Heart left ventricle (tissue), 16 donors: ENCODE results near the gene TUSC7. TPM values are rescaled to one million over a fixed set of nuclear protein-coding genes. Genes with fewer than 3 reads are reported as not detected.

Source experiments
- ATAC-seq, 4 donors: fragments of 200-7000 bp; cut with Tn5 transposase; one replicate each; pipeline ENCODE4 v1.9.1; 2020 to 2022; ENCODE audit warnings: moderate library complexity in 4 of 4, mild to moderate bottlenecking in 3 of 4, moderate number of reproducible peaks in 1 of 4
- DNase-seq, 5 donors: peaks; one replicate each; pipeline ENCODE4 v3.0.0-alpha.2; 2020
- H3K27ac ChIP-seq, 12 donors: fragments of 200-600 bp; sonication (generic) in 4 of 12; one replicate each; pipeline versions ENCODE4 v1.5.0 to v1.8.0; 2016 to 2022; ENCODE audit warnings: mild to moderate bottlenecking in 2 of 12
- H3K27me3 ChIP-seq, 9 donors: fragments of 200-600 bp; sonication (generic) in 2 of 9; one replicate each; pipeline versions ENCODE4 v1.5.1 to v1.8.0; 2016 to 2022; ENCODE audit warnings: mild to moderate bottlenecking in 3 of 9
- H3K36me3 ChIP-seq, 9 donors: fragments of 200-600 bp; sonication (generic) in 2 of 9; one replicate each; pipeline versions ENCODE4 v1.5.0 to v1.8.0; 2018 to 2022; ENCODE audit warnings: mild to moderate bottlenecking in 2 of 9
- H3K4me1 ChIP-seq, 12 donors: fragments of 200-600 bp; sonication (generic) in 4 of 12; one replicate each; pipeline versions ENCODE4 v1.5.0 to v1.8.0; 2016 to 2022; ENCODE audit warnings: mild to moderate bottlenecking in 3 of 12
- H3K4me3 ChIP-seq, 12 donors: fragments of 200-600 bp; sonication (generic) in 4 of 12; one replicate each; pipeline versions ENCODE4 v1.5.0 to v1.8.0; 2017 to 2022; ENCODE audit warnings: mild to moderate bottlenecking in 9 of 12, moderate library complexity in 4 of 12
- H3K9me3 ChIP-seq, 12 donors: fragments of 200-600 bp; sonication (generic) in 4 of 12; one replicate each; pipeline versions ENCODE4 v1.5.0 to v1.8.0; 2016 to 2022; ENCODE audit warnings: mild to moderate bottlenecking in 1 of 12
- CTCF ChIP-seq, 12 donors: fragments of 200-600 bp; sonication (generic) in 4 of 12; IDR thresholded peaks; one replicate each; pipeline versions ENCODE4 v1.5.0 to v1.8.0; 2018 to 2022; ENCODE audit warnings: antibody characterized with exemption in 12 of 12, mild to moderate bottlenecking in 5 of 12
- POLR2A ChIP-seq, 2 donors: fragments of 450-650 bp; IDR thresholded peaks; one replicate each; pipeline ENCODE4 v1.6.1; 2017; ENCODE audit warnings: antibody characterized with exemption in 2 of 2, mild to moderate bottlenecking in 2 of 2, moderate library complexity in 2 of 2
- WGBS, 4 donors: extraction: QIAGEN DNeasy Blood & Tissue Kit in 2 of 4; methylation state at CpG; one replicate each; pipeline versions ENCODE4 v1.1.5 to v1.1.7; 2013 to 2018; 5-methylcytosine and 5-hydroxymethylcytosine counted together
- intact Hi-C, 10 donors: fragments of 100-400 bp; cut with DNase I; formaldehyde crosslinking; loops; one replicate each; pipeline versions ENCODE4 v1.11.1 to v1.14.2; 2022
- polyA plus RNA-seq, 2 donors: library from polyadenylated mRNA; stranded (reverse); fragments of 200-250 nt; gene quantifications; one replicate each; pipeline ENCODE4 v1.2.3, GENCODE V29; 2013
- total RNA-seq, 9 donors: library from RNA; depleted of rRNA in 2 of 9; stranded (reverse); fragments of >200 nt in 2 of 9; fragmentation: NEBNext Ultra II Directional in 3 of 9; extraction: Animal tissue kit (Norgen Biotek cat#: 25700) in 3 of 9; gene quantifications; one replicate each; pipeline versions ENCODE4 v1.1.0 to v1.2.4, GENCODE V29; 2016 to 2023
- donor health status: ischemic (EF 13 %, LVEDD 7.1; RV severe dilation, severe dysfunction).
- donor health status: healthy with polysubstance abuse.
- donor health status: DM: no; HTN: yes; CAD: no.
- donor health status: DM: no; HTN: no; CAD: no.
- donor health status: ischemic (EF 25% LVEDD 6.9; RV normal size, moderate dysfunction).
- donor health status: ischemic (EF 25% LVEDD 5.7; RV mildly dilated, moderate dysfunction).
- donor health status: healthy.
- donor health status: DM: yes; HTN: yes; CAD: no.
- donor health status: ischemic (EF 35%, LVEDD 5.7; RV mildly dilated, moderate dysfunction).
- donor health status: nonischemic (EF 11% LVEDD 7.7; RV severe dilation, severe dysfunction).
- donor health status: DM: yes; HTN: yes; CAD: no.
- donor health status: PGD.
- donor health status: ischemic (EF 29% LVEDD 5.4; RV normal size, mild dysfunction).
- donor health status: nonischemic (EF 23%, LVEDD 6.1; RV moderate dilation, normal function).

Gene TUSC7
- total and polyA plus RNA-seq, 11 donors = not detected

DNA sequence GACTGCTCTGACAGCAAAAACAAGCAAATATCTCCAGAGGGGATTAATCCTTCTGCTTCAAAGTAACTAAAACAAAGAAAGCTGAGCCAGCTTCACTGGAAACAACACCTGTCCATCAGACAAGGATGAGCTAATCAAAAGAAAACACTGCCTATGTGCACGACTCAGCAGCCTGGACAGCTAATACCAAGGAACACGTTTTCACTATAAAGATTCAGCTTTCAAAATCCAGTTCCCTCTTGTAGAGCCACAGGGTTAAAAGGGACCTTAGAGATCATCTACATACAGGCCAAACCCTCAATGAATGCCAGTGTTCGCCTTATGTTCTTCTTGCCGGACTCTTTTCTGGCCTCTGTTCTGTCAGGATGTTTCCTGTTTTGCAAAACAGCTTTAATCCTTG, 6.9 kb downstream of the TUSC7 start:
- Histone ChIP-seq H3K4me3 (no peak overlapping the region), H3K36me3 (no peaks in the 10 kb centered on the region), H3K4me1 (no peaks in the 10 kb centered on the region), H3K27me3 (no peaks in the 10 kb centered on the region), H3K27ac (no peak overlapping the region), H3K9me3 (no peaks in the 10 kb centered on the region)
- no peak for DNase-seq
- TF ChIP-seq CTCF (IDR thresholded peaks at IDR 0.05) = no peak
- no peak for TF ChIP-seq POLR2A (IDR thresholded peaks at IDR 0.05)
- intact Hi-C loops = no loop called here
- ATAC-seq = no peak
- 39 to 53% (median 45%) methylated on average over 4 of the region's 4 CpGs for WGBS, 4 donors

- Histone ChIP-seq H3K27me3 (no peaks in the 10 kb centered on the region), H3K9me3 (no peaks in the 10 kb centered on the region), H3K36me3 (no peaks in the 10 kb centered on the region), H3K4me1 (no peaks in the 10 kb centered on the region), H3K4me3 (no peak overlapping the region), H3K27ac (no peak overlapping the region)
- ATAC-seq = no peak
- DNase-seq = no peak
- WGBS, 4 donors = 76 to 89% (median 85%) methylated on average over 1 of the region's 1 CpG
- TF ChIP-seq CTCF (IDR thresholded peaks at IDR 0.05) = no peak
- no peak for TF ChIP-seq POLR2A (IDR thresholded peaks at IDR 0.05)
- intact Hi-C loops = no loop called here
These were observed 8.0 kb downstream of the TUSC7 start for GRCh38 chr3:116717566-116717965.

DNA sequence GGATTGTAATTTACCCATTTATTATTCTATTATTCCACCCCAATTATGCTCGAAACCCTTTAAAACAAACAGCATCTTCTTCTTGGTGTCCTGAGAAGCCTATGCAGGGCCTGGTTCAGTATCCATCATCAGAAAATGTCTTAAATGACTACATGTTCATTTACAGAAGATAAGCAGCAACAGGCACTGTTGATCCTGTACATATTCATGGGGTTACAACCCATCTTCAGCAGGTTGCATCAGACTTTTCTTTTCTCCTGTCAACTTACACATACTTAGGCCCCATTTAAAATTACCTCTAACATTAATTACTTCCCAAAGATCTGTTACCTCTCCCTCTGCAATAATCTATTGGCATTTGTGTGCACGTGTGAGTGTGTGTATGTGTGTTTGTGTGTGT, 18.9 kb downstream of the TUSC7 start:
- intact Hi-C loops = no loop called here
- WGBS, 4 donors = 65 to 77% (median 72%) methylated on average over 2 of the region's 2 CpGs
- Histone ChIP-seq H3K27ac (no peak overlapping the region), H3K36me3 (no peaks in the 10 kb centered on the region), H3K9me3 (no peaks in the 10 kb centered on the region), H3K4me3 (no peak overlapping the region), H3K27me3 (no peaks in the 10 kb centered on the region), H3K4me1 (no peaks in the 10 kb centered on the region)
- ATAC-seq = no peak
- DNase-seq = no peak
- TF ChIP-seq POLR2A (IDR thresholded peaks at IDR 0.05) = no peak
- TF ChIP-seq CTCF (IDR thresholded peaks at IDR 0.05) = no peak

GRCh38 chr3:116734243-116734642, 24.7 kb downstream of the TUSC7 start:
- intact Hi-C loops = no loop called here
- WGBS, 4 donors = 89 to 94% (median 94%) methylated on average over 2 of the region's 2 CpGs
- Histone ChIP-seq H3K9me3 (no peaks in the 10 kb centered on the region), H3K4me3 (no peak overlapping the region), H3K27me3 (no peaks in the 10 kb centered on the region), H3K36me3 (no peaks in the 10 kb centered on the region), H3K4me1 (no peaks in the 10 kb centered on the region), H3K27ac (no peak overlapping the region)
- DNase-seq = no peak
- TF ChIP-seq CTCF (IDR thresholded peaks at IDR 0.05) (no peak), POLR2A (IDR thresholded peaks at IDR 0.05) (no peak)
- ATAC-seq = no peak
